ENCODE data around the gene BMP7. TPM values are rescaled to one million over a fixed set of nuclear protein-coding genes. Genes with fewer than 3 reads are reported as not detected.

Gene BMP7
- total RNA-seq, 2 experiments from 2014 or later: not detected

- Mint-ChIP-seq H3K27ac (no peak overlapping the region), H3K9me3 (peaks cover 8% of the 10 kb centered on the region), H3K36me3 (no peaks in the 10 kb centered on the region), H3K4me1 (ENCODE audit: low read depth) (no peaks in the 10 kb centered on the region), H3K27me3 (peaks cover 3% of the 10 kb centered on the region), H3K4me3 (no peak overlapping the region)
- ChIA-PET POLR2A (no interaction called here), CTCF (no interaction called here)
- intact Hi-C loops (cut with micrococcal nuclease): no loop called here
- no peak for DNase-seq
These were observed 60.7 kb downstream of the BMP7 start for GRCh38 chr20:57205606-57206219.

GRCh38 chr20:57203986-57204385 lies 62.5 kb downstream of the BMP7 start:
- H3K4me1 Mint-ChIP-seq (ENCODE audit: low read depth): no peaks in the 10 kb centered on the region

GRCh38 chr20:57203204-57203603 lies 63.2 kb downstream of the BMP7 start:
- no peaks in the 10 kb centered on the region for H3K4me1 Mint-ChIP-seq (ENCODE audit: low read depth)

More at GRCh38 chr20:57203986-57204385, 62.5 kb downstream of the BMP7 start:
- Mint-ChIP-seq H3K36me3 (no peaks in the 10 kb centered on the region), H3K4me3 (no peak overlapping the region), H3K27ac (no peak overlapping the region), H3K9me3 (peaks cover 8% of the 10 kb centered on the region), H3K27me3 (peaks cover 3% of the 10 kb centered on the region)
- intact Hi-C loops (cut with micrococcal nuclease): no loop called here
- CTCF ChIA-PET: no interaction called here
- no peak for DNase-seq
- POLR2A ChIA-PET: no interaction called here

GRCh38 chr20:57202309-57202708 lies 64.1 kb downstream of the BMP7 start:
- ChIA-PET POLR2A (no interaction called here), CTCF (no interaction called here)
- Mint-ChIP-seq H3K9me3 (peaks cover 6% of the 10 kb centered on the region), H3K27ac (no peak overlapping the region), H3K4me1 (ENCODE audit: low read depth) (no peaks in the 10 kb centered on the region), H3K36me3 (no peaks in the 10 kb centered on the region), H3K4me3 (no peak overlapping the region), H3K27me3 (peaks cover 3% of the 10 kb centered on the region)
- intact Hi-C loops (cut with micrococcal nuclease): no loop called here
- DNase-seq: no peak

More at GRCh38 chr20:57203204-57203603, 63.2 kb downstream of the BMP7 start:
- no peak overlapping the region for H3K4me3 Mint-ChIP-seq
- no peak overlapping the region for H3K27ac Mint-ChIP-seq
- H3K9me3 Mint-ChIP-seq: peaks cover 8% of the 10 kb centered on the region
- DNase-seq: no peak
- CTCF ChIA-PET: no interaction called here
- POLR2A ChIA-PET: no interaction called here
- intact Hi-C loops (cut with micrococcal nuclease): no loop called here
- H3K36me3 Mint-ChIP-seq: no peaks in the 10 kb centered on the region
- H3K27me3 Mint-ChIP-seq: peaks cover 3% of the 10 kb centered on the region

GRCh38 chr20:57200882-57201695 lies 65.4 kb downstream of the BMP7 start:
- DNase-seq: no peak
- no peak overlapping the region for H3K4me3 Mint-ChIP-seq
- no peaks in the 10 kb centered on the region for H3K4me1 Mint-ChIP-seq (ENCODE audit: low read depth)
- H3K27me3 Mint-ChIP-seq: no peaks in the 10 kb centered on the region
- H3K36me3 Mint-ChIP-seq: no peaks in the 10 kb centered on the region
- POLR2A ChIA-PET: no interaction called here
- CTCF ChIA-PET: no interaction called here
- intact Hi-C loops (cut with micrococcal nuclease): no loop called here
- H3K27ac Mint-ChIP-seq: no peak overlapping the region
- no peaks in the 10 kb centered on the region for H3K9me3 Mint-ChIP-seq

- no peak for DNase-seq
- ChIA-PET POLR2A (no interaction called here), CTCF (no interaction called here)
- Mint-ChIP-seq H3K27ac (no peak overlapping the region), H3K9me3 (no peaks in the 10 kb centered on the region), H3K4me1 (ENCODE audit: low read depth) (no peaks in the 10 kb centered on the region), H3K4me3 (no peak overlapping the region), H3K27me3 (no peaks in the 10 kb centered on the region), H3K36me3 (no peaks in the 10 kb centered on the region)
- intact Hi-C loops (cut with micrococcal nuclease): no loop called here
These were observed 66.6 kb downstream of the BMP7 start for GRCh38 chr20:57199656-57200405.

GRCh38 chr20:57198132-57199072 lies 68.0 kb downstream of the BMP7 start:
- CTCF ChIA-PET: no interaction called here
- no peaks in the 10 kb centered on the region for H3K27me3 Mint-ChIP-seq
- no peaks in the 10 kb centered on the region for H3K36me3 Mint-ChIP-seq
- no peak overlapping the region for H3K4me3 Mint-ChIP-seq
- no peak for DNase-seq
- POLR2A ChIA-PET: no interaction called here
- H3K4me1 Mint-ChIP-seq (ENCODE audit: low read depth): no peaks in the 10 kb centered on the region
- no peaks in the 10 kb centered on the region for H3K9me3 Mint-ChIP-seq
- intact Hi-C loops (cut with micrococcal nuclease): no loop called here
- H3K27ac Mint-ChIP-seq: no peak overlapping the region

- CTCF ChIA-PET: no interaction called here
- intact Hi-C loops (cut with micrococcal nuclease): no loop called here
These were observed 68.9 kb downstream of the BMP7 start for GRCh38 chr20:57197352-57198131.

GRCh38 chr20:57195469-57196100 lies 70.9 kb downstream of the BMP7 start:
- Mint-ChIP-seq H3K36me3 (no peaks in the 10 kb centered on the region), H3K4me1 (ENCODE audit: low read depth) (no peaks in the 10 kb centered on the region), H3K27ac (no peak overlapping the region), H3K4me3 (no peak overlapping the region), H3K27me3 (no peaks in the 10 kb centered on the region), H3K9me3 (no peaks in the 10 kb centered on the region)
- DNase-seq: no peak
- ChIA-PET POLR2A (no interaction called here), CTCF (no interaction called here)
- intact Hi-C loops (cut with micrococcal nuclease): no loop called here

More at GRCh38 chr20:57197352-57198131, 68.9 kb downstream of the BMP7 start:
- no peaks in the 10 kb centered on the region for H3K9me3 Mint-ChIP-seq
- POLR2A ChIA-PET: no interaction called here
- H3K27me3 Mint-ChIP-seq: no peaks in the 10 kb centered on the region
- no peak overlapping the region for H3K4me3 Mint-ChIP-seq
- no peaks in the 10 kb centered on the region for H3K36me3 Mint-ChIP-seq
- no peak for DNase-seq
- H3K27ac Mint-ChIP-seq: no peak overlapping the region
- no peaks in the 10 kb centered on the region for H3K4me1 Mint-ChIP-seq (ENCODE audit: low read depth)

- Mint-ChIP-seq H3K4me1 (ENCODE audit: low read depth) (no peaks in the 10 kb centered on the region), H3K27me3 (no peaks in the 10 kb centered on the region), H3K4me3 (no peak overlapping the region), H3K27ac (no peak overlapping the region), H3K9me3 (no peaks in the 10 kb centered on the region), H3K36me3 (no peaks in the 10 kb centered on the region)
- intact Hi-C loops (cut with micrococcal nuclease): no loop called here
- no peak for DNase-seq
- CTCF ChIA-PET: no interaction called here
- POLR2A ChIA-PET: no interaction called here
These were observed 71.4 kb downstream of the BMP7 start for GRCh38 chr20:57195023-57195422.

GRCh38 chr20:57194154-57194553 lies 72.3 kb downstream of the BMP7 start:
- no peaks in the 10 kb centered on the region for H3K36me3 Mint-ChIP-seq
- POLR2A ChIA-PET: no interaction called here
- no peak overlapping the region for H3K4me3 Mint-ChIP-seq
- H3K9me3 Mint-ChIP-seq: no peaks in the 10 kb centered on the region
- H3K27ac Mint-ChIP-seq: no peak overlapping the region
- no peaks in the 10 kb centered on the region for H3K4me1 Mint-ChIP-seq (ENCODE audit: low read depth)
- no peaks in the 10 kb centered on the region for H3K27me3 Mint-ChIP-seq
- intact Hi-C loops (cut with micrococcal nuclease): no loop called here
- DNase-seq: no peak
- CTCF ChIA-PET: no interaction called here
